BLaER1 (cell line): ENCODE results near the gene LUZP1.
"Not testable (repeated sequence)": the region's sequence is repeated elsewhere in the genome, so short reads cannot be mapped to it uniquely, and the experiment has no call there.

Source experiments
- H3K27ac ChIP-seq: shearing (Covaris generic); formaldehyde crosslinking; 2 replicates; pipeline ENCODE4 v1.8.1; 2022
- H3K27me3 ChIP-seq: shearing (Covaris generic); formaldehyde crosslinking; 2 replicates; pipeline ENCODE4 v1.8.1; 2022
- H3K36me3 ChIP-seq: shearing (Covaris generic); formaldehyde crosslinking; 2 replicates; pipeline ENCODE4 v1.8.1; 2022
- H3K4me1 ChIP-seq: shearing (Covaris generic); formaldehyde crosslinking; 2 replicates; pipeline ENCODE4 v1.8.1; 2022
- H3K4me2 ChIP-seq: shearing (Covaris generic); formaldehyde crosslinking; 2 replicates; pipeline ENCODE4 v1.8.1; 2022
- H3K4me3 ChIP-seq: shearing (Covaris generic); formaldehyde crosslinking; 2 replicates; pipeline ENCODE4 v1.8.1; 2022
- H3K9ac ChIP-seq: shearing (Covaris generic); formaldehyde crosslinking; 2 replicates; pipeline ENCODE4 v1.8.1; 2022
- H3K9me3 ChIP-seq: shearing (Covaris generic); formaldehyde crosslinking; 2 replicates; pipeline ENCODE4 v1.8.1; 2022
- H4K20me1 ChIP-seq: shearing (Covaris generic); formaldehyde crosslinking; 2 replicates; pipeline ENCODE4 v1.8.1; 2022
- Cebpa-rat ChIP-seq: shearing (Covaris generic); IDR thresholded peaks from 2 replicates; pipeline ENCODE4 v1.8.1; 2022

Gene LUZP1

GRCh38 chr1:23209770-23210169 lies 41.1 kb upstream of the LUZP1 start:
- peaks cover 2% of the 10 kb centered on the region; the same call in 1 of the 2 replicates for H3K27me3 ChIP-seq
- H3K4me3 ChIP-seq: no peak overlapping the region
- no peaks in the 10 kb centered on the region for H3K9me3 ChIP-seq
- H3K4me2 ChIP-seq: no peak overlapping the region
- no peaks in the 10 kb centered on the region for H4K20me1 ChIP-seq
- H3K4me1 ChIP-seq: peaks cover 6% of the 10 kb centered on the region
- no peak overlapping the region for H3K27ac ChIP-seq
- no peaks in the 10 kb centered on the region for H3K36me3 ChIP-seq
- no peak for TF ChIP-seq Cebpa-rat
- no peak overlapping the region for H3K9ac ChIP-seq

- Histone ChIP-seq H3K4me1 (peaks cover 6% of the 10 kb centered on the region), H3K4me2 (no peak overlapping the region), H3K27me3 (no peaks in the 10 kb centered on the region), H3K9me3 (no peaks in the 10 kb centered on the region), H3K9ac (no peak overlapping the region), H4K20me1 (no peaks in the 10 kb centered on the region), H3K27ac (no peak overlapping the region), H3K4me3 (no peak overlapping the region), H3K36me3 (no peaks in the 10 kb centered on the region)
- no peak for TF ChIP-seq Cebpa-rat
Measured at GRCh38 chr1:23208527-23208926, 39.9 kb upstream of the LUZP1 start.

GRCh38 chr1:23207733-23208132 lies 39.1 kb upstream of the LUZP1 start:
- not testable (repeated sequence) for H3K36me3 ChIP-seq, H3K9ac ChIP-seq, H3K4me2 ChIP-seq, H4K20me1 ChIP-seq, H3K27ac ChIP-seq, H3K4me3 ChIP-seq, H3K27me3 ChIP-seq, H3K9me3 ChIP-seq
- peaks cover 11% of the 10 kb centered on the region for H3K4me1 ChIP-seq

- Histone ChIP-seq H3K4me2 (peak overlapping the region; percentile 65), H3K27me3 (no peaks in the 10 kb centered on the region), H3K27ac (no peak overlapping the region; the same call in 1 of the 2 replicates), H4K20me1 (no peaks in the 10 kb centered on the region), H3K36me3 (no peaks in the 10 kb centered on the region), H3K4me1 (peaks cover 25% of the 10 kb centered on the region), H3K9me3 (no peaks in the 10 kb centered on the region), H3K4me3 (no peak overlapping the region), H3K9ac (peak overlapping the region; percentile 48; the same call in 1 of the 2 replicates)
- peak; percentile 68 for TF ChIP-seq Cebpa-rat
Measured at GRCh38 chr1:23202263-23202749, 33.6 kb upstream of the LUZP1 start.

- Histone ChIP-seq H3K4me3 (no peak overlapping the region), H3K9ac (no peak overlapping the region), H3K9me3 (no peaks in the 10 kb centered on the region), H3K27me3 (no peaks in the 10 kb centered on the region), H4K20me1 (no peaks in the 10 kb centered on the region), H3K4me2 (peak overlapping the region; percentile 65), H3K27ac (no peak overlapping the region; the same call in 1 of the 2 replicates), H3K36me3 (no peaks in the 10 kb centered on the region), H3K4me1 (peaks cover 25% of the 10 kb centered on the region)
- no peak for TF ChIP-seq Cebpa-rat
Measured at GRCh38 chr1:23200883-23201282, 32.2 kb upstream of the LUZP1 start.

- Histone ChIP-seq H3K9ac (no peak overlapping the region), H3K9me3 (no peaks in the 10 kb centered on the region), H3K36me3 (no peaks in the 10 kb centered on the region), H4K20me1 (no peaks in the 10 kb centered on the region), H3K27ac (no peak overlapping the region), H3K4me2 (no peak overlapping the region), H3K27me3 (no peaks in the 10 kb centered on the region), H3K4me1 (peaks cover 31% of the 10 kb centered on the region), H3K4me3 (no peak overlapping the region)
- TF ChIP-seq Cebpa-rat: no peak
Measured at GRCh38 chr1:23198373-23198772, 29.7 kb upstream of the LUZP1 start.

- no peak for TF ChIP-seq Cebpa-rat
- no peak overlapping the region for H3K4me3 ChIP-seq
- H3K27ac ChIP-seq: no peak overlapping the region
- no peak overlapping the region for H3K9ac ChIP-seq
- no peaks in the 10 kb centered on the region for H4K20me1 ChIP-seq
- no peaks in the 10 kb centered on the region for H3K36me3 ChIP-seq
- no peak overlapping the region for H3K4me2 ChIP-seq
- peaks cover 17% of the 10 kb centered on the region for H3K4me1 ChIP-seq
- no peaks in the 10 kb centered on the region for H3K9me3 ChIP-seq
- H3K27me3 ChIP-seq: no peaks in the 10 kb centered on the region
Measured at GRCh38 chr1:23196627-23197328, 28.1 kb upstream of the LUZP1 start.

- no peak for TF ChIP-seq Cebpa-rat
- H3K9me3 ChIP-seq: no peaks in the 10 kb centered on the region
- no peak overlapping the region for H3K9ac ChIP-seq
- H3K27me3 ChIP-seq: no peaks in the 10 kb centered on the region
- no peak overlapping the region for H3K4me3 ChIP-seq
- H4K20me1 ChIP-seq: no peaks in the 10 kb centered on the region
- no peak overlapping the region for H3K4me2 ChIP-seq
- H3K27ac ChIP-seq: no peak overlapping the region
- no peaks in the 10 kb centered on the region for H3K36me3 ChIP-seq
- H3K4me1 ChIP-seq: peaks cover 6% of the 10 kb centered on the region; the same call in 1 of the 2 replicates
Measured at GRCh38 chr1:23194119-23194984, 25.7 kb upstream of the LUZP1 start.

- no peak overlapping the region for H3K27ac ChIP-seq
- H3K9me3 ChIP-seq: no peaks in the 10 kb centered on the region
- no peaks in the 10 kb centered on the region for H4K20me1 ChIP-seq
- H3K9ac ChIP-seq: no peak overlapping the region
- H3K36me3 ChIP-seq: no peaks in the 10 kb centered on the region
- peaks cover 7% of the 10 kb centered on the region; the same call in 1 of the 2 replicates for H3K4me1 ChIP-seq
- no peak for TF ChIP-seq Cebpa-rat
- no peak overlapping the region for H3K4me2 ChIP-seq
- H3K4me3 ChIP-seq: no peak overlapping the region
- H3K27me3 ChIP-seq: no peaks in the 10 kb centered on the region
Measured at GRCh38 chr1:23193391-23194118, 24.9 kb upstream of the LUZP1 start.

GRCh38 chr1:23191199-23191598 lies 22.5 kb upstream of the LUZP1 start:
- no peaks in the 10 kb centered on the region for H3K27me3 ChIP-seq
- peaks cover 21% of the 10 kb centered on the region for H3K4me1 ChIP-seq
- TF ChIP-seq Cebpa-rat: no peak
- H3K27ac ChIP-seq: no peak overlapping the region
- H3K9me3 ChIP-seq: no peaks in the 10 kb centered on the region
- no peak overlapping the region for H3K4me3 ChIP-seq
- H4K20me1 ChIP-seq: no peaks in the 10 kb centered on the region
- no peak overlapping the region for H3K9ac ChIP-seq
- H3K36me3 ChIP-seq: no peaks in the 10 kb centered on the region
- no peak overlapping the region for H3K4me2 ChIP-seq
